GM18502 (cell line): ENCODE data around the gene INSM1.

ENCODE experiments used
- ATAC-seq: cut with Tn5 transposase; IDR thresholded peaks from one replicate; pipeline ENCODE4 v1.9.1; 2021; ENCODE audit warnings: mild to moderate bottlenecking; ENCODE audit not compliant: unreplicated experiment, poor library complexity

INSM1 gene

DNA sequence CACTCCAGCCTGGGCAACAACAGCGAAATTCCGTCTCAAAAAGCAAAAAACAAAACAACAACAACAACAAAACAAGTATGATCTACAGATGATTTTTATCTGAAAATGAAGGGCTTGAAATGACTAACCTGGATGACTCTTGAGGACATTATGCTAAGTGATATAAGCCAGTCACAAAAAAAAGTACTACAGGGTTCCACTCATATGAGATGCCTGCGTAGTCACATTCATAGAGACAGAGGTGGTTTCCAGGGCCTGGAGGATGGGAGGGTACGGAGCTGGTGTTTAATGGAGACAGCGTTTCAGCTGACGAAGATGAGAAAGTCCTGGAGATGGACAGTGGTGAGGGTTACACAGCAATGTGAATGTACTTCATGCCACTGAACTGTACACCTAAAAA lies 8.3 kb upstream of the INSM1 start:
- ATAC-seq, result no peak

DNA sequence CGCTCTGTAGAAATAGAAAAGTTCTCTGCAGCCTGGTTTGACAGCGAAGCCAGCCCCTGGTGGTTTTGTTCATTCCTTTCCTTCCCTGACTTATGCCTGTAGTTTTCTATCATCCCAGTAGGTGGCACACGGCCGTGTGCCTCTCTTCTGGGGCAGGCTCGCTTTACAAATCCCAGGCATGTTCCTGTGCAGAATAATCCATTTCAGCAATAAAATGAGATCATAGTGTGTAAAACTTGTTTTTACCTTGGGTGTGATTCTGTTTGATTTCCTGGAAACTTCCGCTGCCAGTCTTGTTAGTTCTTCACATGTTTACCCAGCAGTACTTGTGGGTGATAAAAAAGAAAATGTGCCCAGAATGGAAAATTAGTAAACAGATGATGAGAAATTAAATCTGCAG lies 7.4 kb upstream of the INSM1 start:
- no peak for ATAC-seq

DNA sequence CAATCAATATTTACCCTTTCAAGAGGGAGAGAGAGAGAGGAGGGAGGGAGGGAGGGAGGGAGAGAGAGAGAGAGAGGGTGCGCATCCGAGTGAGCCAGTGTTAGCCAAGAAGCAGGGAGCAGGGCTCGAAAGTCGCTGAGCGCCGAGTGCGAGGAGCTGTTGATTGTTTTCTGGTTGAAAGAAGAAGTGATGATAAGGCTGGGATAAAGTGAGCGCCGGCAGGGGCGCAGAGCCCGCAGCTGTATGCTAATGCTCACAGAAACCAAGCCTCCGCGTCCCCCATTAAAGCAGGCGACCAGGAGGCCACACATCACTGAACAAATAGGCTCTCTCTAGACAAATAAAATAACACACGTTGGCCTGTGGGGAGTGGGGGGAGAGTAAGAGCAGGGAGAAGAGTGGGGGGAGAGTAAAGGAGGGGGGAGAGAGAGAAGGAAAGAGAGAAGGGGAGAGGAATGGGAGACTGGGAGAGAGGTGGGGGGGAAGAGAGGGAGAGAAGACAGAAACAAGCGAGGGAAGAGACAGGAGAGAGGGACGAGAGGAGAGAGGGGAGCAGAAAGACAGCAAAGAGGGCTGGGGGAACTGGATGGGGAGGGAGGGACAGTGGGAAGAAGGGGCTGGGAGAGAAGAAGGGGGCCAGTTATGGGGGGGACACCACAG lies 5.0 kb upstream of the INSM1 start:
- ATAC-seq, result no peak

DNA sequence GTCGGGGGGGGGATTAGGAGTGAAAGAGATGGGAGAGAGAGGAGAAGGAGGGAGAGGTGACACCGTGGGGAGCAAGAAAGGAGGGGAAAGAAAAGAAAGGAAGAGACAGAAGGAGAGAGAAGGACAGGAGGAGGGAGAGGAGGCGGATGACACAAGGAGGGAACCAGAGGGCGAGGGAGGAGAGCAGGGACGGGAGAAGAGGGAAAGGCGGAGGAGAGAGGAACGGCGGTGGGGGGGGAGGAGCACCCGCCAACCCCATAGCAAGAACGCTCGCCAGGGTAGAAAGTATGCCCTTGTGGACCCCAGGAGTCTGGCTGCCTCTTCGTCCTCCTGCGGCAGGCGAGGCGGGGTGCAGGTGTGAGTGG lies 4.5 kb upstream of the INSM1 start:
- no peak for ATAC-seq

DNA sequence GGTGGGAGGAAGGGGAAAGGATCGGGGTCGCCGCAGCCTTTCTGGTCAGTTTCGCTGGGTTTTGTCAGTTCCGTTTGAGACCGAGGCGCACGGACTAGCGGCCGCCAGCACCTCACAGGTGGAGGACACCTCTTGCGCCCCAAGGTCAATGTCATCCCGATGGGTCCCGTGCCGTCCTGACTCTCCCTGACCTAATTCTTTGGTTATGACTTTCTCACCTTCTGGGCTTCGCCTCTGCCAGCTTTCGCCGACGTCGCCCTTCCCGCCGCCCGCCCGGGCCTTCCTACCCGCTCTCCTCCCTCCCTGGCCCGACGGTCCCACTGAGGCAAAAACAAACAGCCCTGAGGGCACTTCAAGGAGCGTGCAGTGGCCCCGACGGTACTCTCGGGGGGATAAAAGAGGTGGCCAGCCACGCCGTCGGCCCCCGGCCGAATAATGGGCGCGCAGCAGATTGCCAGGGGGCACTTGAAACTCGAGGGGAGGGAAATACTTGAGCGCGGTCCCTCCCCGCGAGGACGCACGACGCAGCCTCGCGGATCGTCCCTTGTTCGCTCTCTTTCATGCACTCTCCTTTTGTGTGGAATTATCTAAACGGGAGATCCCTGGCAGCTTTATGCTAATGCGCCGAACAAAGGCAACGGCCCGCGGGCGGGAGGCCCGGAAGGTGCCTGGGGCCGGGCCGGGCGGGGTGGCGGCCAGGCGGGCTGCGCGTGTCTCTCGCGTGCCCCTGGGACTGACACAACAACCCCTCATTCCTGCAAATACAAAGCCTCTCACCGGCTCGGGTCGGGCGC lies 3.9 kb upstream of the INSM1 start:
- ATAC-seq, result no peak

DNA sequence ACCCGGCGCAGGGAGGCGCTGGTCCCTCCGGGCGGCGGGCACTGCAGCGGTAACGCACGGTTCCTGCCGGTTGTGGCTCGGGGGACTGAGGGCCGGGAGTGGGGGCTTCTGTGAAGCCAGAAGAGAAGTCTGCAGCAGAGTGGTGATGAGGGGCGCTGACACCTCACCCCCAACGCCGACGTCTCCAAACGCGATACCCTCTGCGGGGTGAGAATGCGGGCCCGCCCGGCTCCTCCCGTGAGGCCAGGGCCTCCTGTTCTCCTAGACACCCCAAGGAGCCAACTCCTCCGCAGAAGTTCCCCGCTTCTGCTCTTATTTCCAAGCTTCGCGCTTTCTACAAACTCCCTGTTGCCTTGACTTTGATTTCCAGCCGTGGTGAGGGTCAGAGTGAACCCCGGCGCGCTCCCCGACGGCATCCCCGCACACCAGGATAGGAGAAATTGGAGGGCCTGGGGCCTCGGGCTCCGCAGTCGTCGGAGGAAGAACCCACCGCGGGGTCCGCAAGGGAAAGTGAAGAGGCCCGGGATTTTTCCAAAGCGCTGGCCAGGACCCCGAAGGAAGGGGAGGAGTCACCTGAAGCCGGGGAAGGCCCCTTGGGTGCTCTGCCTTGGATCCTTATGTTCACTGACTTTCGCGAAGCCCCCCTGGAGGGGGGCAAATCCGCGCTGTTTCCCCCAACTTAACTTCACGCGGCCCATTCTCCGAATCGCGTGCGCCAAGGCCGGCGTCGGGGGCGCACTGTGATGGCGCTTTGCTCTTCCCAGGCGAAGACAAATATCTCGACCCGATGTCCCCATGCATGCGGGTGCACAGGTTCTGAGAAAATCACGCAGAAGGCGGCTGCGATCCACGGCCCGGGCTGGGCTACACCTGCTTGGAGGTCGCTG lies 3.1 kb upstream of the INSM1 start:
- no peak for ATAC-seq

DNA sequence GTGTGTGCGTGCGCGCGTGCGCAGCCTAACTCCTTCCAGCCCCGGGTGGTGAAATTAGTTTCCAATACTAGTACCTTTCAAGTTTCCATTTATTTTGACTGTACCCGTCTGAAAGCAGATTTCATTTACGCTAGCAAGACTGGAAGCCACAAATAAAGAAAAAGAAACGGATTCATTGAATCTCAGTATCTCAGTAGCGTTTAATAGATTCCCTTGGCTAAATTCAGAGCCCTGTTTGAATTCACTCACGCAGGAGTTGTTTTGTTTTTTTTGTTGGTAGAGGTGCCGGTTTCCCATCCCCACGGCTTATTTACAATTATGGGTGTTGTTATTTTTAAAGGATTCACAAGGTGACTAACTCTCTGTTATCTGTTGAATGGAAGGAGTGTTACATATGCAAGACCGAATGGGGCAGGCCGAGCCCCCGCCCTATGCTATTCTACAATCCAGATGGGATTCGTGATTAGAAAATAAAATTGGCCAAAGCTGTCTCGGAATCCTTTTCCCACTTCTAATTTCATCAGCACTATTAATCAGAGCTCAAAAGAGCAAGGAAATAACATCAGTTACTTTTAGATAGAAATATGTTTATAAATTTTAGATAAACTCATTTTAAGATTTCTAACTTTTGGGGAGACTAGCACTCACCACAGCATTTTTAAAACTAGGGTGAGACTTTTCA lies 2.3 kb upstream of the INSM1 start:
- ATAC-seq, result no peak

DNA sequence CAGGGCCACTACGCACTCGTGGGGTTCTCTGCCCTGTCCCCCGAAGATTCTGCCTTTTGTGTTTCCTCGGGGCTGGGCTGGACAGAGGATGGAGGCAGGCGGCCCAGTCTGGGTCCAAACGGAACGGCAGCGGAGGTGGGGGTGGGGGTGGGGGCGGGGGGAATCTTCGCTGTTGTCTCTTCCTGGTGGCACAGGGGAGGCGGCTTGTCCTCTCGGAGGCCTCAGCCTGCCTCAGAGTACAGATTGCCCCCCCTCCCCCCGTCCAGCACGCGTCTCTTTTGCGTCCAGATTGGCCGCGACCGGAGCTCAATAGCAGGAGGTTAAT lies 1.4 kb upstream of the INSM1 start:
- ATAC-seq, result no peak

DNA sequence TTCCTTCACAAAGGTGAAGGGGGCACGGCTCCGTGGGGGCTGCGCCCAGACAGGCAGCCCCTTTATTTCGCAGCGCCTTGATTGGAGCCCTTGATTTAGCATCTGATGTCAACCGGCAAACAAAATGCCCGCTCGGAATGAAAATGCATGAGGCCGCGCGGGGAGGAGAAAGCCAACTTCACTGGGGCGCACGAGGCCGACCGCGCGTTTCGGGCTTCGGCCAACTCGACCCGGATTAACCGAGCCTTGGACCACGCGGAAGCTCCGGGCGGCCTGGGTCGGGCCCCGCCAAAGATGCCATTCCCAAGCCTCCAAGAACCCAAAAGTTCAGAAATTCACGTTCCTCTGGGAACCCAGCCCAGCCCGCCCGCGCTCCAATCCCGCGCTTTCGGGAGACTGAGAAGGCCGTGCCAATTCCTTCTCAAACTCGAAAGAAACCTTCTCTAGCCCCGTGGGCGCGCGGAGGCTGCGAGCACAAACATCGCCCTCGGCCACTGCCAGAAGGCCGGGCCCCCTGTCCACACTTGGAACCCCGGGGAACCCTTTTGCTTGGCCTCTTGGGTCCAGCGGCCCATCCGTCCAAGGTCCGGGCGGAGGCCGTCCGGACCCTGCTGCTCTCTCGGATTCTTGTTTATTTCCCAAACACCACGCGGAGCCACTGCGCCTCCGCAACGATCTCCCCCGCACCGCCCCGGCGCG lies 879 bp upstream of the INSM1 start:
- ATAC-seq, result no peak

DNA sequence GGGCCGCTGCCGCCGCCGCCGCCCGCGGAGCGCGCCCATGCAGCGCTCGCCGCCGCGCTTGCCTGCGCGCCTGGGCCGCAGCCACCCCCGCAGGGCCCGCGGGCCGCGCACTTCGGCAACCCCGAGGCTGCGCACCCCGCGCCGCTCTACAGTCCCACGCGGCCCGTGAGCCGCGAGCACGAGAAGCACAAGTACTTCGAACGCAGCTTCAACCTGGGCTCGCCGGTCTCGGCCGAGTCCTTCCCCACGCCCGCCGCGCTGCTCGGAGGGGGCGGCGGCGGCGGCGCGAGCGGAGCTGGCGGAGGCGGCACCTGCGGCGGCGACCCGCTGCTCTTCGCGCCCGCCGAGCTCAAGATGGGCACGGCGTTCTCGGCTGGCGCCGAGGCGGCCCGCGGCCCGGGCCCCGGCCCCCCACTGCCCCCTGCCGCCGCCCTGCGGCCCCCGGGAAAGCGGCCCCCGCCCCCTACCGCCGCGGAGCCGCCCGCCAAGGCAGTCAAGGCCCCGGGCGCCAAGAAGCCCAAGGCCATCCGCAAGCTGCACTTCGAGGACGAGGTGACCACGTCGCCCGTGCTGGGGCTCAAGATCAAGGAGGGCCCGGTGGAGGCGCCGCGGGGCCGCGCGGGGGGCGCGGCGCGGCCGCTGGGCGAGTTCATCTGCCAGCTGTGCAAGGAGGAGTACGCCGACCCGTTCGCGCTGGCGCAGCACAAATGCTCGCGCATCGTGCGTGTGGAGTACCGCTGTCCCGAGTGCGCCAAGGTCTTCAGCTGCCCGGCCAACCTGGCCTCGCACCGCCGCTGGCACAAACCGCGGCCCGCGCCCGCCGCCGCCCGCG lies 730 bp downstream of the INSM1 start:
- ATAC-seq, result no peak

DNA sequence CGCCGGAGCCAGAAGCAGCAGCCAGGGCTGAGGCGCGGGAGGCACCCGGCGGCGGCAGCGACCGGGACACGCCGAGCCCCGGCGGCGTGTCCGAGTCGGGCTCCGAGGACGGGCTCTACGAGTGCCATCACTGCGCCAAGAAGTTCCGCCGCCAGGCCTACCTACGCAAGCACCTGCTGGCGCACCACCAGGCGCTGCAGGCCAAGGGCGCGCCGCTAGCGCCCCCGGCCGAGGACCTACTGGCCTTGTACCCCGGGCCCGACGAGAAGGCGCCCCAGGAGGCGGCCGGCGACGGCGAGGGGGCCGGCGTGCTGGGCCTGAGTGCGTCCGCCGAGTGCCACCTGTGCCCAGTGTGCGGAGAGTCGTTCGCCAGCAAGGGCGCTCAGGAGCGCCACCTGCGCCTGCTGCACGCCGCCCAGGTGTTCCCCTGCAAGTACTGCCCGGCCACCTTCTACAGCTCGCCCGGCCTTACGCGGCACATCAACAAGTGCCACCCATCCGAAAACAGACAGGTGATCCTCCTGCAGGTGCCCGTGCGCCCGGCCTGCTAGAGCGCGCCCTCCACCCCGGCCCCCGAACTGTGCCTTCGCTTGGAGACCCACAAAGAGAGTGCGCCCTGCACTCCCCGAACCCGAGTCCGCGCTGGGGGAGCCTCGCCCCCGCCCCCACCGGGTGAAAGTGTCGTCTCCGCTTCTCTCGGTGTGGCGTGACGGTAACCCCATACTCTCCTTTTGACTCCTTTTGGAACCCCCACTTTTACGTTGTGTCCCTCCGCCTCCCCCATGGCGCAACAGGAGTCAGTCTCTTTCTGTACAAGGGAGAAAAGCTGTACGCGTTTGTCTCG lies 1.6 kb downstream of the INSM1 start:
- no peak for ATAC-seq

DNA sequence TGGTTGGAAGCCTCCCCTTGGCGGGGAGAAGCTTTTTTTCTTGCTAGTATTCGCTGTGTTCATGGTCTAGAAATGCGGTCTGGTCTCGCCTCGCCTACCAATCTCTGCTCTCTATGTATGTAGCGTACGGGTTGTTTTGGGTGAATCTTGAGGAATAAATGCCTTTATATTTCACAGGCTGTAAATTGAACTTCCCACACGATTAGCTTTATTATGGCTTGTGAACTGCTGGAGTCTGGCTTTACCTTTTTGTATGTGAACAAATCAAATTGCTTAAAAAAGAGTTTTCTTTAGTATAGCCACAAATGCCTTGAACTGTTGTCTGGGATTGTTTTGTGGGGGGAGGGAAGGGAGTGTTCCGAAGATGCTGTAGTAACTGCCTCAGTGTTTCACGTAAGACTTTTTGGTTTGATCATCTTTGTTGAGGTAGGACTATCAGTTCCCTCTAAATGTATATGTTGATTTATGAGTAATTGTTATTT lies 2.2 kb downstream of the INSM1 start:
- ATAC-seq, result no peak

DNA sequence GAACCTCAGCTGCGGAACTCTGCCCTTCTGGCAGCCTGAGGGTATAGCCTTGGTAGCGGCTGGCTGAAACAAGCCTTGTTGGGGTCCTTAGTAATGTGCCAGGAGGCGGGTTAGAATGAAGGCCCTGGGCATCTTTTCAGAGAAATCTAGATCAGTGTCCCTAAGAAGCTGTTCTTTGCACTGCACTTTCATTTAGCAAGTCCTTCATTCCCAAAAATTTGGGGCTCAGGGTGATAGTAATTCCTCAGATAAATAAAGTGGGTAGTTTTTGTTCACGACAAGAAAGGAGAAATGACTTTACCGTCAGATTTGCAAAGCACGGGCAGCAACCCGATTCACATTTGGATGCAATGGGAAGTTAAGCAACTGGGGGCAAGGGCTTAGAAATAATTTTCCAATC lies 3.2 kb downstream of the INSM1 start:
- ATAC-seq, result no peak

DNA sequence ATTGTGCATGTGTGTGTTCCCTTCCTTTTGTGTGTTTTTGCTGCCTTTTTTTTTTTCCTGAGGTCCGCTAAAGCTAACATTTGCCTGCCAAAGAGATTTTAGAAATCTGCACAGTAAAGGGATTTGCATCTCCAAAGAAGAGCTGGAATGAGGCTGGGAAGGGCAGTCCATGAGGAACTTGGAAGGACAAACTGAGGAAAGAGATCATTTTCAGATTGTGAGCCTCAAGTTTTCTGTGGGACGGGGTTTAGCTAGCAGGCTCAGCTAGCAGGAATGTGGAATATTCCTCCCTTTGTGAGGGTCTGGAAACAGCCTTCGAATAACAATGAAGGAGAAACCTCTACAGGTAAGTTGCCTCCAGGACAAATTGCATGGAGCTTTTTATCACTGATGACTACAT lies 3.8 kb downstream of the INSM1 start:
- ATAC-seq, result no peak

DNA sequence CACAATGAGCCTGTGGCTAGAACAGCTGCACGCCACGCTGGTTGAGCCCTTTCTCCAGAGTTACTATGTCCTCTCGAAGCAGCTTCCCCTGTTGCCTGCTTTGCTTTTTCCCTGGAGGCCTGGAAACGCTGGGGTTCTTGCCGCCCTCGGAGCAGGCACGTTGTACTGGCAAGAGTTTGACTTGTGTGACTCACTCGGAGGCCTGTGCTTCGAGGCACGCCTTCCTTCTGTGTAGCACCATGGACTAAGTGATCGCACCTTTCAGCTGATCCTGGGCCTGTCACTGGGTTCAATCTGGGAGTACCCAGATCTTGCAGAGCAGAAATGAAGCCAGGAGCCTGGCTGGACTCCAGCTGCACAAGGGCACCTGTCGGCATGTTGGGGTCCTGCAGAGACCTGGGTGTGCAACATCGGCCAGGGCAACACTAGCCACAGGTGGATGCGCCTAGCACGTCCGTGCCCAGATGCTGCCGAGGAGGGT lies 5.2 kb downstream of the INSM1 start:
- ATAC-seq, result no peak

DNA sequence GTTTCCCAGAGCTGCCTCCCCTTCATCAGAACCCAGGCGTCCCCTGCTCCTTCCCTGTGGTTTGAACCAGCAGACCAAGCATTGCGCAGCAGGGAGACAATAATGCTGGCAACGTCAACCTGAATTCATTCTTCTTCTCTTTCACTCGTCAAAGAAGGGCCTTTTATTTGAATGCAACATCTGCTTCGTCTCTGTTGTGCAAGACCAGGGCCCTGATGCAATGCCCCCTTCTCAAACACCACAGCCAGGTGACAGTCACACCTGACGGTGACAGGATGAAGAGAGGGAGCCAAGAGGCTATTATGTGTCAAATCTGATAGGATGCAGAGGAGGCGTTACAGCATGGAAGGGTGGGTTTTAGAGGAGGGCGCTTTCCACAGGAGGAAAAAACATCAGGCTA lies 8.0 kb downstream of the INSM1 start:
- ATAC-seq, result no peak

DNA sequence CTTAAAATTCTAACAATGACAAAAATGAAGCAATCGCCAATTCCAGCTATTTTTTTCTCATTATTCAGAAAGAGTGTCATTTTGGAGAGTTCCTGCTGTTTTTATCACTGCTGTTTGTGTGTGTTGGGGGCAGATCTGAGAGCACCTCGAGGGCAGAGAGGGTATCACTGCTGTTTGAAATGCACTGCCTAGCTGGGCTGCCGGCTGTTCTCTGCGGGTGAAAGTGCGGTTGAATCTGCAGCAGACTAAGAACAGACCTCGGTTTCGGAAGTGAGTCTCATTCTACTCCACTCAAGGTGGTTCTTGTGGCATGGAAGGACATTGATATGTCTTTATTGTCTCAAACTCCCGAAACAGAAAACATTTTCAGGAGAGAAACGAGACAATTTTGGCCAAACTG lies 18.3 kb downstream of the INSM1 start:
- ATAC-seq, result no peak

DNA sequence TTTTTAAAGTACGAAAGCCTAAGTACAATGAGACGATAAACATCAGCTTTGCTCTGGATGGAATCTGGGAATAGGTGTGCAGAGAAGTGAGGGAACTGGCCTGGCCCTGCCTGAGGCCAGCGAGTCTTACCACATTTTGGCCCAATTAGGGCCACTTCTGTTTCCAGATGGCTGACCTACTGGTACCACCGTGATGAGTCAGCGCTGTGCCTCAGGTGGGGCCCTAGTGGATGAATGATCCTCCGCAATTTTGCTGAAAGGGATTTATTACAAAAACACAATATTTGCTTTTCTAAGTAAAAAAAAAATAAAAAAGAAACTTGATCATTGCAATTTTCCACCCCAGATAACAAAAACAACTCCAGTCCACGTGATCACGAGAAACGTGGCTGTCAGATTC lies 22.5 kb downstream of the INSM1 start:
- ATAC-seq, result no peak
